H1 (cell line): Measurements from ENCODE around the gene NANOGP8. TPM values are rescaled to one million over a fixed set of nuclear protein-coding genes. Genes with fewer than 3 reads are reported as not detected.

Experiments used
- CTCF ChIA-PET: fragments of 300-600 bp; sonication (Branson Sonifier 250); formaldehyde crosslinking; loops from one replicate; lab custom pipeline; 2021; ENCODE audit not compliant: partially characterized antibody; lab: Charles Lee
- POLR2A ChIA-PET: fragments of 300-600 bp; sonication (Branson Sonifier 250); formaldehyde crosslinking; loops from one replicate; lab custom pipeline; 2021; ENCODE audit warnings: inconsistent platforms; ENCODE audit not compliant: partially characterized antibody; lab: Charles Lee
- DNase-seq, 2 experiments: peaks; one replicate each; pipeline versions ENCODE4 v3.0.0 to v3.0.0-alpha.2; 2010 to 2022; ENCODE audit warnings: low spot score in 2 of 2, low read depth in 1 of 2, mixed read lengths in 1 of 2
- FAIRE-seq: peaks from 2 replicates; lab custom pipeline; 2011; peaks lifted over from hg19 to GRCh38; lab: Jason Lieb, UNC
- H2AFZ ChIP-seq: 2 replicates; pipeline ENCODE4 v1.8.1; 2012; ENCODE audit warnings: low read length, inconsistent platforms
- H2AK5ac ChIP-seq: 2 replicates; pipeline ENCODE4 v1.6.1; 2013; ENCODE audit warnings: low read depth, low read length
- H2BK120ac ChIP-seq: replicated peaks from 2 replicates; pipeline ENCODE3; 2013; ENCODE audit warnings: low read depth, low read length, inconsistent platforms
- H2BK12ac ChIP-seq: 2 replicates; pipeline ENCODE4 v1.6.1; 2013; ENCODE audit warnings: low read depth, low read length
- H2BK15ac ChIP-seq: 2 replicates; pipeline ENCODE4 v1.6.1; 2013; ENCODE audit warnings: low read length
- H2BK20ac ChIP-seq: 2 replicates; pipeline ENCODE4 v1.6.1; 2013; ENCODE audit warnings: low read length
- H2BK5ac ChIP-seq: 2 replicates; pipeline ENCODE4 v1.6.1; 2013; ENCODE audit warnings: low read depth, low read length
- H3K14ac ChIP-seq: 2 replicates; pipeline ENCODE4 v1.6.1; 2013; ENCODE audit warnings: inconsistent platforms; ENCODE audit not compliant: insufficient read length
- H3K18ac ChIP-seq: 2 replicates; pipeline ENCODE4 v1.6.1; 2013; ENCODE audit warnings: low read length; ENCODE audit errors: extremely low read depth
- H3K23ac ChIP-seq: 2 replicates; pipeline ENCODE4 v1.6.1; 2013; ENCODE audit warnings: inconsistent platforms; ENCODE audit not compliant: insufficient read length
- H3K23me2 ChIP-seq: 2 replicates; pipeline ENCODE4 v1.6.1; 2013; ENCODE audit warnings: low read depth, low read length
- H3K27ac ChIP-seq: 2 replicates; pipeline ENCODE4 v1.6.1; 2011; ENCODE audit warnings: low read depth, low read length, inconsistent platforms
- H3K27me3 ChIP-seq, 4 experiments: replicated peaks in 1 of 4; 1 replicate in 1 of 4; 2 replicates in 3 of 4; pipeline versions ENCODE4 v1.6.1 to v1.8.1; 2011 to 2013; ENCODE audit warnings: low read length in 3 of 4, mild to moderate bottlenecking in 3 of 4, inconsistent platforms in 2 of 4, mixed read lengths in 2 of 4, moderate library complexity in 1 of 4; ENCODE audit not compliant: control insufficient read depth in 3 of 4, insufficient read depth in 3 of 4; ENCODE audit errors: extremely low read depth in 1 of 4
- H3K36me3 ChIP-seq, 4 experiments: 2 replicates each; pipeline versions ENCODE4 v1.6.1 to v1.8.1; 2011 to 2013; ENCODE audit warnings: mild to moderate bottlenecking in 4 of 4, low read length in 3 of 4, moderate library complexity in 2 of 4, control low read depth in 1 of 4, inconsistent platforms in 1 of 4; ENCODE audit not compliant: insufficient read depth in 4 of 4, control insufficient read depth in 2 of 4
- H3K4ac ChIP-seq: replicated peaks from 2 replicates; pipeline ENCODE3; 2013; ENCODE audit warnings: low read length, low read depth, mixed read lengths, inconsistent platforms; ENCODE audit not compliant: insufficient read length
- H3K4me1 ChIP-seq, 4 experiments: replicated peaks in 1 of 4; 1 replicate in 1 of 4; 2 replicates in 3 of 4; pipeline versions ENCODE4 v1.6.1 to v1.8.1; 2011 to 2013; ENCODE audit warnings: low read length in 3 of 4, inconsistent platforms in 2 of 4, mixed read lengths in 1 of 4; ENCODE audit not compliant: insufficient read depth in 4 of 4, control insufficient read depth in 3 of 4
- H3K4me2 ChIP-seq, 2 experiments: 2 replicates each; pipeline versions ENCODE4 v1.6.1 to v1.8.1; 2011 to 2013; ENCODE audit warnings: low read depth in 2 of 2, low read length in 2 of 2, control low read depth in 1 of 2, inconsistent platforms in 1 of 2, mild to moderate bottlenecking in 1 of 2; ENCODE audit not compliant: insufficient read depth in 1 of 2
- H3K4me3 ChIP-seq, 4 experiments: fragments of 200-600, 300-600 bp in 1 of 4; sonication (generic), shearing (Covaris generic), sonication (Bioruptor Twin) in 1 of 4; 2 replicates each; pipeline versions ENCODE4 v1.5.1 to v1.8.1; 2011 to 2016; ENCODE audit warnings: low read length in 4 of 4, low read depth in 3 of 4, control low read depth in 2 of 4, inconsistent platforms in 2 of 4, mild to moderate bottlenecking in 2 of 4, mixed read lengths in 1 of 4, moderate library complexity in 1 of 4; ENCODE audit not compliant: insufficient read depth in 2 of 4; ENCODE audit errors: extremely low read depth in 1 of 4
- H3K56ac ChIP-seq: replicated peaks from 2 replicates; pipeline ENCODE3; 2013; ENCODE audit warnings: low read depth, mild to moderate bottlenecking, mixed read lengths, low read length, inconsistent platforms; ENCODE audit not compliant: insufficient read length
- H3K79me1 ChIP-seq: 2 replicates; pipeline ENCODE4 v1.6.1; 2013; ENCODE audit warnings: low read depth, low read length, control low read depth
- H3K79me2 ChIP-seq, 2 experiments: 2 replicates each; pipeline versions ENCODE4 v1.6.1 to v1.8.1; 2012 to 2013; ENCODE audit warnings: low read length in 2 of 2, mild to moderate bottlenecking in 2 of 2, inconsistent platforms in 1 of 2; ENCODE audit not compliant: insufficient read depth in 2 of 2, control insufficient read depth in 1 of 2
- H3K9ac ChIP-seq, 4 experiments: replicated peaks in 1 of 4; 1 replicate in 1 of 4; 2 replicates in 3 of 4; pipeline versions ENCODE4 v1.6.1 to v1.8.1; 2011 to 2013; ENCODE audit warnings: low read depth in 3 of 4, low read length in 3 of 4, control low read depth in 2 of 4, mild to moderate bottlenecking in 2 of 4, moderate library complexity in 2 of 4, inconsistent platforms in 1 of 4; ENCODE audit errors: extremely low read depth in 1 of 4
- H3K9me3 ChIP-seq, 2 experiments: 2 replicates each; pipeline versions ENCODE4 v1.6.1 to v1.8.1; 2012 to 2013; ENCODE audit warnings: mild to moderate bottlenecking in 2 of 2, moderate library complexity in 2 of 2, control low read depth in 1 of 2, inconsistent platforms in 1 of 2, low read depth in 1 of 2, low read length in 1 of 2, mixed read lengths in 1 of 2; ENCODE audit not compliant: insufficient read depth in 2 of 2
- H4K20me1 ChIP-seq, 2 experiments: replicated peaks in 1 of 2; 2 replicates each; pipeline versions ENCODE3 to v1.8.1; 2011 to 2013; ENCODE audit warnings: inconsistent platforms in 2 of 2, low read length in 2 of 2, mild to moderate bottlenecking in 1 of 2; ENCODE audit not compliant: insufficient read depth in 2 of 2, control insufficient read depth in 1 of 2
- H4K5ac ChIP-seq: 2 replicates; pipeline ENCODE4 v1.6.1; 2013; ENCODE audit warnings: low read length, low read depth, mixed read lengths, inconsistent platforms; ENCODE audit not compliant: insufficient read length
- H4K8ac ChIP-seq: 2 replicates; pipeline ENCODE4 v1.8.0; 2013; ENCODE audit warnings: mild to moderate bottlenecking, moderate library complexity, low read length, inconsistent platforms; ENCODE audit not compliant: insufficient read depth; ENCODE audit errors: extremely low read depth
- H4K91ac ChIP-seq: replicated peaks from 2 replicates; pipeline ENCODE3; 2013; ENCODE audit warnings: low read length, mixed read lengths, inconsistent platforms; ENCODE audit not compliant: insufficient read length
- CHD1 ChIP-seq: IDR thresholded peaks from 2 replicates; pipeline ENCODE4 v1.6.1; 2012; ENCODE audit warnings: low read depth, low read length, improper control_type of control experiment
- CREB1 ChIP-seq: IDR thresholded peaks from 2 replicates; pipeline ENCODE4 v1.6.1; 2012; ENCODE audit warnings: inconsistent platforms
- FOSL1 ChIP-seq: IDR thresholded peaks from 2 replicates; pipeline ENCODE4 v1.6.1; 2011; ENCODE audit warnings: mild to moderate bottlenecking, low read depth, low read length, moderate library complexity; ENCODE audit not compliant: insufficient read depth
- HDAC2 ChIP-seq, 2 experiments: fragments of 300-600 bp in 1 of 2; sonication (generic) in 1 of 2; IDR thresholded peaks; 2 replicates each; pipeline ENCODE4 v1.6.1; 2011 to 2012; ENCODE audit warnings: low read depth in 2 of 2, low read length in 2 of 2, mild to moderate bottlenecking in 2 of 2, moderate library complexity in 2 of 2, borderline replicate concordance in 1 of 2, inconsistent platforms in 1 of 2
- HDAC6 ChIP-seq: IDR thresholded peaks from one replicate; pipeline ENCODE4 v1.7.1; 2012; ENCODE audit warnings: low read depth, mild to moderate bottlenecking, inconsistent platforms, low read length, moderate library complexity
- JUND ChIP-seq: IDR thresholded peaks from 2 replicates; pipeline ENCODE4 v1.6.1; 2011; ENCODE audit warnings: mild to moderate bottlenecking, improper control_type of control experiment, low read length
- NRF1 ChIP-seq: IDR thresholded peaks from 2 replicates; pipeline ENCODE4 v1.6.1; 2011; ENCODE audit warnings: mild to moderate bottlenecking, low read depth, low read length, improper control_type of control experiment
- RBBP5 ChIP-seq: IDR thresholded peaks from 2 replicates; pipeline ENCODE4 v1.7.1; 2012; ENCODE audit warnings: low read depth, mild to moderate bottlenecking, inconsistent platforms, low read length, moderate library complexity, borderline replicate concordance
- SP2 ChIP-seq: IDR thresholded peaks from 2 replicates; pipeline ENCODE4 v1.6.1; 2012; ENCODE audit warnings: mild to moderate bottlenecking, low read length, inconsistent platforms
- SP4 ChIP-seq: IDR thresholded peaks from 2 replicates; pipeline ENCODE4 v1.6.1; 2012; ENCODE audit warnings: low read length, inconsistent platforms
- WGBS, 2 experiments: shearing (Covaris generic) in 1 of 2; methylation state at CpG; one replicate each; pipeline versions ENCODE4 v1.1.6 to v1.1.7; 2013 to 2015; ENCODE audit warnings: low lambda C conversion rate in 2 of 2, mixed read lengths in 2 of 2, inconsistent platforms in 1 of 2, low coverage in 1 of 2, missing lambda C conversion rate in 1 of 2; ENCODE audit not compliant: insufficient replicate concordance in 2 of 2, insufficient coverage in 1 of 2, insufficient read length in 1 of 2; ENCODE audit errors: extremely low coverage in 1 of 2, missing lambda C conversion rate in 1 of 2; 5-methylcytosine and 5-hydroxymethylcytosine counted together
- polyA plus RNA-seq, 7 experiments: library from polyadenylated mRNA; depleted of rRNA in 3 of 7; stranded (reverse) in 5 of 7; unstranded in 2 of 7; fragments of >200 nt in 5 of 7; fragments of 200-250 nt in 2 of 7; gene quantifications; 1 replicate in 5 of 7; 2 replicates in 1 of 7; 4 replicates in 1 of 7; pipeline versions ENCODE4 v1.2.1 to v1.2.3, GENCODE V29; 2011 to 2013; ENCODE audit warnings: missing spikeins in 2 of 7, mixed read lengths in 2 of 7
- total RNA-seq: library from RNA; stranded (reverse); fragmentation: NEBNext Ultra II Directional; extraction: Animal tissue kit (Norgen Biotek cat#: 25700); gene quantifications from 2 replicates; pipeline ENCODE4 v1.2.1, GENCODE V29; 2021
- TF ChIP-seq, protein P1 (sequence below): IDR thresholded peaks from 2 replicates; pipeline ENCODE4 v1.6.1; 2012; ENCODE audit warnings: inconsistent platforms

Gene NANOGP8
- total and polyA plus RNA-seq, 2 of the 8 experiments (the other 6 are each of a cell fraction or from before 2014, with no cell fraction given) = 23.3 to 40.6 TPM

GRCh38 chr15:35121611-35122359 is 36.7 kb upstream of the NANOGP8 start:
- TF ChIP-seq, protein P1, sequence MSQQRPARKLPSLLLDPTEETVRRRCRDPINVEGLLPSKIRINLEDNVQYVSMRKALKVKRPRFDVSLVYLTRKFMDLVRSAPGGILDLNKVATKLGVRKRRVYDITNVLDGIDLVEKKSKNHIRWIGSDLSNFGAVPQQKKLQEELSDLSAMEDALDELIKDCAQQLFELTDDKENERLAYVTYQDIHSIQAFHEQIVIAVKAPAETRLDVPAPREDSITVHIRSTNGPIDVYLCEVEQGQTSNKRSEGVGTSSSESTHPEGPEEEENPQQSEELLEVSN = no peak
- TF ChIP-seq RBBP5 = no peak
- no peak for TF ChIP-seq HDAC6
- TF ChIP-seq HDAC2 (IDR thresholded peaks at IDR 0.05; ENCODE audit: borderline replicate concordance in 1 of 2, low read depth in 2 of 2, low read length in 2 of 2) = no peak
- no peak for TF ChIP-seq NRF1
- no peak for TF ChIP-seq SP4
- no peak for TF ChIP-seq FOSL1
- no peak for TF ChIP-seq JUND
- TF ChIP-seq CHD1 = no peak
- no peak for TF ChIP-seq SP2
- no peak for TF ChIP-seq CREB1
- FAIRE-seq (no peak), DNase-seq (no peak)
- H3K27ac ChIP-seq = no peak overlapping the region
- ChIA-PET CTCF (no interaction called here), POLR2A (interaction anchor here (0.8 to 0.9 kb wide), 2 partner anchors 15 to 177 kb away, joined by 3 read pairs; no protein-coding TSS in a partner anchor)
- H3K23me2 ChIP-seq = no peaks in the 10 kb centered on the region
- no peaks in the 10 kb centered on the region for H3K79me2 ChIP-seq
- no peak overlapping the region for H3K18ac ChIP-seq
- H3K23ac ChIP-seq = no peak overlapping the region
- H2AFZ ChIP-seq = no peak overlapping the region
- no peak overlapping the region for H2BK15ac ChIP-seq
- no peak overlapping the region for H4K5ac ChIP-seq
- no peak overlapping the region for H3K4me3 ChIP-seq
- no peak overlapping the region for H2AK5ac ChIP-seq
- H3K9ac ChIP-seq = no peak overlapping the region
- H3K79me1 ChIP-seq = no peaks in the 10 kb centered on the region
- no peak overlapping the region for H3K14ac ChIP-seq
- WGBS, 2 experiments = 93% methylated on average over 47 of the region's 47 CpGs; no CpG with 5 or more reads in 1 of the 2 experiments
- no peak overlapping the region for H2BK5ac ChIP-seq
- H2BK120ac ChIP-seq = no peak overlapping the region
- no peaks in the 10 kb centered on the region for H4K20me1 ChIP-seq
- no peak overlapping the region for H2BK12ac ChIP-seq
- H2BK20ac ChIP-seq = no peak overlapping the region
- no peak overlapping the region for H3K4me2 ChIP-seq
- no peak overlapping the region for H3K56ac ChIP-seq
- no peaks in the 10 kb centered on the region for H3K36me3 ChIP-seq
- H3K4me1 ChIP-seq = no peaks in the 10 kb centered on the region; a peak in 1 of 7 replicates
- H3K4ac ChIP-seq = no peak overlapping the region
- H4K8ac ChIP-seq = no peak overlapping the region
- no peaks in the 10 kb centered on the region for H3K27me3 ChIP-seq
- no peak overlapping the region for H4K91ac ChIP-seq
- H3K9me3 ChIP-seq = no peaks in the 10 kb centered on the region
